Osteocyte (in vitro differentiated cells): ENCODE results near the gene COPS3. TPM values are rescaled to one million over a fixed set of nuclear protein-coding genes. Genes with fewer than 3 reads are reported as not detected.
A peak's percentile ranks its signal among the peaks of the same experiment; 100 is the strongest.

Experiments
- DNase-seq: peaks from one replicate; pipeline ENCODE4 v3.0.0; 2021; ENCODE audit warnings: mixed read lengths; ENCODE audit not compliant: unreplicated experiment; ENCODE audit errors: extremely low spot score
- H3K27ac Mint-ChIP-seq: one replicate; pipeline ENCODE4 v1.8.0; 2021; ENCODE audit warnings: mild to moderate bottlenecking, mixed read lengths; ENCODE audit not compliant: unreplicated experiment
- H3K27me3 Mint-ChIP-seq: one replicate; pipeline ENCODE4 v1.8.0; 2021; ENCODE audit warnings: mixed read lengths; ENCODE audit not compliant: unreplicated experiment
- H3K36me3 Mint-ChIP-seq: one replicate; pipeline ENCODE4 v1.8.0; 2021; ENCODE audit warnings: mixed read lengths; ENCODE audit not compliant: unreplicated experiment
- H3K4me1 Mint-ChIP-seq: one replicate; pipeline ENCODE4 v1.8.0; 2021; ENCODE audit warnings: mixed read lengths; ENCODE audit not compliant: unreplicated experiment
- H3K4me3 Mint-ChIP-seq: one replicate; pipeline ENCODE4 v1.8.0; 2021; ENCODE audit warnings: mild to moderate bottlenecking, moderate library complexity, mixed read lengths; ENCODE audit not compliant: unreplicated experiment
- H3K9me3 Mint-ChIP-seq: one replicate; pipeline ENCODE4 v1.8.0; 2021; ENCODE audit warnings: mixed read lengths; ENCODE audit not compliant: unreplicated experiment
- CTCF ChIP-seq: fragments of 200-600 bp; sonication (generic); IDR thresholded peaks from 2 replicates; pipeline ENCODE4 v1.5.0; 2021; ENCODE audit warnings: antibody characterized with exemption, mild to moderate bottlenecking, moderate library complexity
- total RNA-seq: library from RNA; stranded (reverse); gene quantifications from 2 replicates; pipeline ENCODE4 v1.2.1, GENCODE V29; 2021

COPS3 gene
- total RNA-seq, 1 donor from 2014 or later = 55.9 TPM

- Mint-ChIP-seq H3K9me3 (no peaks in the 10 kb centered on the region), H3K36me3 (no peaks in the 10 kb centered on the region), H3K27me3 (no peaks in the 10 kb centered on the region), H3K27ac (no peak overlapping the region), H3K4me3 (no peak overlapping the region), H3K4me1 (no peaks in the 10 kb centered on the region)
- no peak for DNase-seq
- TF ChIP-seq CTCF = no peak
Observed at GRCh38 chr17:17320188-17320910, 39.3 kb upstream of the COPS3 start.

DNA sequence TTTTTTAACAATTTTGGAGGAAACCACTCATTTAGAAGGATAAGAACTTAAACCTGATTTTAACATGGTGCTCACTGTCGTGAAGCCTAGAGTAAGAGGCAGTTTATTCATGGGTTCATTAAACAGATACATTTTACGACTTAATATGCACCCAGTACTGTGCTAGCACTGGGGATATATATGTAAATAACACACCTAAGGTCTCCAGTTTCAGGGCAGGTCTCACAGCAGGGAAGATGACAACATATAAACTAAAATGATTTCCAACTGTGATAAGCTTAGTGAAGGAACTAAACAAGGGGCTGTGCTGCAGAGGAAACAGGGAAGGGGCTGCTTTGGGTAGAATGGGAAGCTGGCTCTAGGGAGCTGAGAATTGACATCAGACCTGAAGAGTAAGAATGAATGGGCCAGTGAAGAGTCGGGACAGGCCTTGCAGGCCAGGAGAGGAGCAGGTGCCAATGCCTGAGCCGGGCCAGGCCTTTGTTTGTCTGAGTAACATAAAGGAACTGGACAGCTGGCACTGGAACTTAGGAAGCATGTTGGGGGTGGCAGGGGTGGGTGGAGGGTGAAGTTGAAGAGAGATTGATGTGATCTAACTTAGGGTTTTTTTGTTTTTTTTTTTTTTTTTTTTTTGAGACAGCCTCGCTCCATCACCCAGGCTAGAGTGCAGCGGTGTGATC lies 34.2 kb upstream of the COPS3 start:
- peaks cover 4% of the 10 kb centered on the region for H3K9me3 Mint-ChIP-seq
- no peaks in the 10 kb centered on the region for H3K4me1 Mint-ChIP-seq
- peaks cover 3% of the 10 kb centered on the region for H3K36me3 Mint-ChIP-seq
- no peak for TF ChIP-seq CTCF
- no peak overlapping the region for H3K4me3 Mint-ChIP-seq
- H3K27me3 Mint-ChIP-seq = no peaks in the 10 kb centered on the region
- no peak overlapping the region for H3K27ac Mint-ChIP-seq
- no peak for DNase-seq

- Mint-ChIP-seq H3K27ac (no peak overlapping the region), H3K4me1 (no peaks in the 10 kb centered on the region), H3K36me3 (peaks cover 3% of the 10 kb centered on the region), H3K4me3 (no peak overlapping the region), H3K9me3 (peaks cover 4% of the 10 kb centered on the region), H3K27me3 (no peaks in the 10 kb centered on the region)
- DNase-seq = no peak
- no peak for TF ChIP-seq CTCF
Observed at GRCh38 chr17:17314501-17315071, 33.5 kb upstream of the COPS3 start.

DNA sequence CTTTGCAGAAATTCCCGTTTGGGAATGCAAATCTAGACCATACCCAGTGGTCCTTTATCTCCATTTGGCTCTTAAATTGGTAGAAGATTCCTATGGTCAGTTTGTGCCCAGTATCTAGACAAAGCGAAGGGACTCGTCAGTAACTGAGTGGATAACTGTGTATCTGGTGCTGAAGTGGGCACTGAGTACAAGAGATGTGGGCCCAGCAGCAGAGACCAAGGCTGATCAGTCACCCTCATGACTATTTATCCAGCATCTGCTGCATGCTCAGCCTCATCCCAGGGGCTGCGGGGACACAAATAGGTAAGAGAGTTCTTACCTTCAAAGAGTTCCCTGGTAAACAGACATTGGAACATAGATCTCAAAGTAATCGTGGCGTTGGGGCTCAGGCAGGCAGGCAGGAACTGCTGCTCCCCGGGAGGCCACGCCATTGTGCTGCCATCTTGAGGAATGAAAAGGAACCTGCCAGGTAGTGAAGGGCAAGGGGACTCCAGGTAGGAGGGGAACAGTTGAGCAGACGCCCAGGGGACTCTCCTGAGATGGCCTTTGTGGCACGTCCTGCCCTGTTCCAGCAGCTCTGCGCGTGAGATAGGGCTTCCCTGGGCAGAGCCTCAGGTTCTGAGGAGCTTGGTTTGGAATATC lies 32.4 kb upstream of the COPS3 start:
- Mint-ChIP-seq H3K4me1 (no peaks in the 10 kb centered on the region), H3K9me3 (peaks cover 4% of the 10 kb centered on the region), H3K27ac (no peak overlapping the region), H3K27me3 (no peaks in the 10 kb centered on the region), H3K36me3 (peaks cover 3% of the 10 kb centered on the region), H3K4me3 (no peak overlapping the region)
- no peak for DNase-seq
- peak; percentile 22 for TF ChIP-seq CTCF

GRCh38 chr17:17309356-17309755 lies 28.3 kb upstream of the COPS3 start:
- Mint-ChIP-seq H3K27ac (no peak overlapping the region), H3K4me1 (peaks cover 4% of the 10 kb centered on the region), H3K4me3 (no peak overlapping the region), H3K27me3 (no peaks in the 10 kb centered on the region), H3K9me3 (peaks cover 4% of the 10 kb centered on the region), H3K36me3 (peaks cover 3% of the 10 kb centered on the region)
- no peak for TF ChIP-seq CTCF
- DNase-seq = no peak
